ENCODE results near the gene TECPR1.

The TECPR1 gene

DNA sequence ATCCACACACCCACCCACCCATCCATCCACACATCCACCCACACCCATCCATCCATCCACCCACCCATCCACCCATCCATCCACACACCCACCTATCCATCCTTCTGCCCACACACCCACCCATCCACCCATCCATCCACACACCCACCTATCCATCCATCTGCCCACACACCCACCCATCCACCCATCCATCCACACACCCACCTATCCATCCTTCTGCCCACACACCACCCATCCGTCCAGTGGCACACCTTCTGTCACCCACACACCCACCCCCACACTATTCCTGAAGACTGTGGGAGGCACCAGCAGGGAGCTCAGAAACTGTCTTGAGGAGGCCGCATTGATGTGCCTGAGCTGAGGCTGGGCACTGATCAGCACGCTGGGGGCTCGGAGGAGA is 9.1 kb downstream of the TECPR1 start:
- DNase-seq: no peak

DNA sequence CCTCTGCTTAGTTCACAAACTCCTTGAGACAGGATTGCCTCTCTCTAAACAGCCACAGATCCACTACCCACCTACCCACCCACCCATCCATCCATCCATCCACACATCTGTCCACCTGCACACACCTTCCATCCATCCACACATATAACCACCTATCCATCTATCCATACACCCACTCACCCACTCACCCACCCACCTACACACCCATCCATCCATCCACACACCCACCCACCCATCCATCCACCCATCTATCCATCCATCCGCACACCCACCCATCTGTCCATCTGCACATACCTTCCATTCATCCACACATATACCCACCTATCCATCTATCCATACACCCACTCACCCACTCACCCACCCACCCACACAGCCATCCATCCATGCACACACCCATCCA is 9.7 kb downstream of the TECPR1 start:
- DNase-seq: no peak

DNA sequence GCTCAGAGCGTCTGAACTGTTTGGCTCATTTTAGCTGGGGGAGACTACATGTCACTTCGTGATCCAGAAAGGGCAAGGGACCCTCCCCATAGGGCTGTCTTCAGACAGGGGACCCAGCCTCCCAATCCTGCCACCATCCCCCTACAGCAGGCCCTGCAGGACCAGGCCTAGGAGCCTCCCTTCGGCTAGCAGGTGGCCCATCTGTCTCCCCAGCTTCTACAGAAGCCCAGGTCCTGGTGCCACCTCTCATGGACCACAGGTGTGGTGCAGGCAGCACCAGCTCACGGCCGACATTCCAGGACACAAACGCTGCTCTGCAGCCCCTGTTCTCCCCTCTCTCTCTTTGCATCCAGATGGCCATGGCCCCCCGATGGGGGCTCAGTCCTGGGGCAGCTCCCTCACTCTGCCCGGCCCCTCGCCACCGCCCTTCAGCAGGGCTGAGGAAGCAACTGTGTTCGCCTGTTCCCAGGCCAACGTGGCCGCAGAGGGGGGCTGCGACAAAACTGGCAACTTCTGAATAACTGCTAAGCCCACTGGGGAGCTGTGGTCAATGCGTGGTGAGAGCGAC is 10.3 kb downstream of the TECPR1 start:
- no peak for DNase-seq

DNA sequence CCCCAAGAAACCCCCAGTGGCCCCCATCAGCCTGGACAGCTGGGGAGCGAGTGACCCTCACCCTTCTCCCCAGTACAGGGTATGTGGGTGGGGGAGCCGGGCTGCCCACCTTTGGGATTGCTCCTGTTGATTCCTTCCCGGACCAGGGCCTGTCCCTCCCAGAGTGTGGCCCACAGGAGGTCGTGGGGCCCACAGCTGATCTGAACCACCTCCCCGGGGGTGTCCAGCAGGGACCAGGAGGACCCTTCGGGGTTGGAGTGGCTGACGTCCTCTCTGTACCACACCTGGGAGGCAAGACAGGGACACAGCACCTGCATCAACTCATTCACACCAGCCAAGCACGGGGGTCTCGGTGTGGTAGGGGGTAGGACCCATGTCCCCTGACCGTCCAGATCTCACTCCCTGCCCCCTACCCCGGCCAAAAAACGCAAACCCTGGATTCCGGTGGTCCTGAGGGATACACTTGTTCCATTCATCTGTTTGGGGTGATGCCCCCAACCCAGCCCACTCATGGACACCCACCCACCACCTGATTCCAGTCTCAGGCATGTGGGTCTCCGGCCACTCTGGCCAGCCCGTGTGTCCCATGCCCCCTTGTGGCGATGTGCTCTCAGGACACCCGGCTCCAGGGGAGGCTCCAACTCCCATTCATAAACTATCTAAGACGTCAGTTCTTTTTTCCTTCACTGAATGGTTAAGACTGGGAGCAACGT is 10.9 kb downstream of the TECPR1 start:
- peak; percentile 35 for DNase-seq

DNA sequence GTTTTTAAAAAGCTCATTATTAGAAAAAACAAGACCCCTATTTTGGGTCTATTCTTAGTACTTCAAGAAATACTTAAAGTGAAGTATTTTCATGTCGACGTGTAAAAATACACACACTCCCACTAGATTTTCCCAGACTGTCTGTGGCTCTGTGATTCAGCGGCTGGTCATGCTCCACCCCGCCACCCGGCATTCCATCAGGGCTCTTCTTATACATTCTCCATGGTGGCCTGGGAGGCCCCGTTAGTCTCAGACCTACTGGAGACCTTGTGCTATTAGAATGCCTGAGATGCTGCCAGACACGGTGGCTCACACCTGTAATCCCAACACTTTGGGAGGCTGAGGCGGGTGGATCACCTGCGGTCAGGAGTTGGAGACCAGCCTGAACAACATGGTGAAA is 13.1 kb downstream of the TECPR1 start:
- peak; percentile 74 for DNase-seq

DNA sequence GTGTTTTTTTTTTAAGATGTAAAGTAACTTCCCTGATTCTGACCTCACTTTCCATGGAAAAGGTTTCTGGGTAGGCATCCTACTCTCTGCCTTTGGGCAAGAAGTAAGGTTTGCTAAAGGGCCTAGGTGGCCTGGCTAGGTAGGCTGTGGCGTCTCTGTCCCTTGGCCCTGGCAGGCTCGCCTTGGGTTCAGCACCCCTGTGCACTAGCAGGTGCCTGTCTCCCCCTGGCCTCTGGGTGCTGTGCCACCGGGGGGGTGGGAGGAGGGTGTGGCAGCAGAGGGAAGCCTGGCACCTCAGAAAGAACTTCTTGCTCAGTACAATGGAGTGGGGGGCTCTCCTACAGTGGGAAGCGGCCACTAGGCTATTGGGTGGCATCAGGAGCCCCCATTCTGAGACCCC is 14.0 kb downstream of the TECPR1 start:
- no peak for DNase-seq

DNA sequence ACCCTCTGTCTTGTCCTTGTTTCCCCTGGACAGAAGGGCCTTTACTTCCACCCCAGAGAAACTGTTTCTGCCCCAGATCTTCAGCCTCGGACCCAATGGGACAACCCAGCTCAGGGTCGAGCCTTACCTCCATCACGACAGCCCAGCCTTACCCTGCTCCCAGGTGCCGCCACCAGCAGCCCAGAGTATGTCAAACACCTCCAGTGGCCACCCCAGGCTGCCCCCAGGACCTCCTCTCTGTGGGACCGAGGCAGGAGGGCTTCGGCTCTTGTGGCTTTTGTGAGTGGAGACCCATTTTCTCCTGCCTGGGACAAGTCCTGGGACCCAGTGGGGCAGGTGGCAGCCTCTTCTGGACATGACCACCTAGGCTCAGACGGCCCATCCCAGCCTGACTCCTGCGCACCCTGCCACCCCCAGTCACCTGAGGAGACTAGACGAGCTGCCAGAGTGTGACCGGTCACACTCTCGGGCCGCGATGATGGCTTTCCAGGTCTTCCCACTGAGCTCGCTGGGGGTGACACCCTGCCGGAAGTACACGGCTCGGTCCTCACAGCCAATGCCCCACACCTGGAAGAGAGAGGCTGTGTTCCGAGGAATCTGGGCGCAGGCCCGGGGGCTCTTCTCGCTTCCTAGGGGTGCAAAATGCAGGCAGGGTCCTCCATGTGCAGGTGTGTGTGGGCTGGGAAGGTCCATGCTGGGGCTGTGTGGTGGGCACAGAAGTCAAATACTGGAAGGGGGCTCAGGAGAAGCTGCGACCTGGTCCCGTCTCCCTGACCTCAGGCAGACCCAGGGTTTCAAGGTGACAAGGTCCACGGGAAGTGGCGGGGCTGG is 15.5 kb downstream of the TECPR1 start:
- no peak for DNase-seq

DNA sequence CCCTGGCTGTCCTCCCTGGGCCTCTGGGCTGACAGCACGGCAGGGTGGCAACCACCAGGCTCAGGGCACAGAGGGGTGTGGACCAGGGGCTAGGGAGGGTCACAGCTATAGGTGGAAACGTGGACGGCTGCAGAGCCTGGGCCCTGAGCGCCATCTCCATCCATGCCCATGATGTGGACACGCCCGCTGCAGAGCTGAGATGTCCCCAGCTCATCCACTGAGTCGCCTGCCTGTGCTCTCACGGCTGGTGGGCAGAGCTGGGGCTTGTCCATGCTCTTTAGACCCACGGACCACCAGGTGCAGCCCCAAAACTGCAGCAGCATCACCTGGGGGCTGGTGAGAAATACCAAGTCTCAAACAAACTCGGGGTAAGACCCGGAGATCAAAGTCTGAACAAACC is 16.1 kb downstream of the TECPR1 start:
- DNase-seq: no peak

DNA sequence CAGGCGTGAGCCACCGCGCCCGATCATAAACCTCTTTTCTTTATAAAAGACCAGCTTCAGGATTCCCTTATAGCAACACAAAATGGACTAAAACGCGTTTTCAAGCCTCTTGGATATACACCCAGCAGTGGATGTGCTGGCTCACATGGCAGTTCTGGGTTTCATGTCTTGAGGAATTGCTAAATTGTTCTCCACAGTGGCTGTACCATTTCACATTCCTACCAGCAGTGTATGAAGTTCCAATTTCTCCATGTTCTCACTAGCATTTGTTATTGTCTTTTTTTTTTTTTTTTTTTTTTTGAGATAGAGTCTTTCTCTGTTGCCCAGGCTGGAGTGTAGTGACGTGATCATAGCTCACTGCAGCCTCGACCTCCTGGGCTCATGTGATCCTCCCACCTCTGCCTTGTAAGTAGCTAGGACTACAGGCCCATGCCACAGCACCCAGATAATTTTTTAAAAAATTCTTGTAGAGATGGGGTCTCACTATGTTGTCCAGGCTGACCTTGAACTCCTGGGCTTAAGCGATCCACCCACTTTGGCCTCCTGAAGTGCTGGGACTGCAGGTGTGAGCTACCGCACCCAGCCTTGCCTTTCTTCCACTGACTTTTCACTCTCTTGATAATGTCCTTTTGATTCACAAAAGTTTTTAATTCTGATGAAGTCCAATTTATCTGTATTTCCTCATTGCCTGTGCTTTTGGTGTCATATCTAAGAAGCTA is 17.4 kb downstream of the TECPR1 start:
- DNase-seq: peak; percentile 19

DNA sequence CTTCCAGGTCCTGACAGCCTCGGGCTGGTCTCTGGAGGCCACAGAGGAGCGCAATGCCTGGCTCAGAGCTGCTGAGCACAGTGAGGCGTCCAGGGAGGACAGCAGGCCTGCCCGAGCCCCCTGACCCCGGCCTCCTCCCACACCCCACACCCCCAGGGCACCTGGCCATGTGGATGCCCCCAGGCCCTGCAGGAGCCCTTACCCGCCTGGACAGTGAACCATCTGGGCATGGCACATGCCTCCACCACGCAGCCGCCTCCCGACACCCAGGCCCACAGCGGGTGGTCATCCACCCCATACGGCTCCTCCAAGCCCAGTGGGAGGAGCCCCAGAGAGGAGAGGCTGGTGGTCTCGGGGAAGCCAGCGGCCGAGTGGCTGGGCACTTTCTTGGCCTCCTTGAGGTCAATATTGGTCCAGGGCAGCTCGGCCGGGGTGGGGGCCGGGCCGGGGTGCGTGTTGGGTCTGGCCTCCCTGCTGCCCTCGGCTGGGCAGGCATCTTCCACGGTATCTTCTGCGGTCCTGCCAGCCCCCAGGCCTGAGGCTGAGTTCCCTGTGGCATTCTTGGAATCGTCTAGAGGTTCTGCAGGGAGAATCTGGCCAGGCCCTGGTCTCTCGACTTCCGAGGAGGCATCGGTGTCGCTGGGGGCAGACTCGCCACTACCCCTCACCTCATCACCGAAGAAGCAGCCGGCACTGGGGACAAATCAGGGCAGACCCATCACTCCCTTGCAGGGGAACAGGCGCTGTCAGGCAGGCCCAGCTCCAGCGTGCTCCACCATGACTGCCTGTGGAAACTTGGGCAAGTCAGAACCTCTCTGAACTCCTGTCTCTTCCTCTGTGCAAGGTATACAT is 18.6 kb downstream of the TECPR1 start:
- DNase-seq: no peak

DNA sequence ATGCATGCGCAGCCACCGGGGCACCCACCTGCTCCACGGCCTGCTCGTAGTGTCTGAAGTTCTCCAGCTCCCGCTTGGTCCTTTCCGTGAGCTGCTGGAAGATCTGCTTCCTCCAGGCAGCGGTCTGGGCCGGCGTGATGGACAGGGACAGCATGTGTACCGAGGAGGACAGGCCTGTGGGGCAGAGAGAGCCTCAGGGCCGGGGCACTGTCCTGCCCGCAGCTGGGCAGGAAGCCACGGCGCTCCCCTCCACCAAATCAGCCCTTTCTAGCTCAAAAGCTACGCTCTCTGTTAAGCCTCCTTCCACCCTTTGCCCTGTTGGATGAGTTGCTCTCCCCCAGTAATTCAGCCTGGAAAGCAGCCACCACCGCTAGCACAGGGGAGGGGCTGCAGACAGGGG is 19.2 kb downstream of the TECPR1 start:
- no peak for DNase-seq

DNA sequence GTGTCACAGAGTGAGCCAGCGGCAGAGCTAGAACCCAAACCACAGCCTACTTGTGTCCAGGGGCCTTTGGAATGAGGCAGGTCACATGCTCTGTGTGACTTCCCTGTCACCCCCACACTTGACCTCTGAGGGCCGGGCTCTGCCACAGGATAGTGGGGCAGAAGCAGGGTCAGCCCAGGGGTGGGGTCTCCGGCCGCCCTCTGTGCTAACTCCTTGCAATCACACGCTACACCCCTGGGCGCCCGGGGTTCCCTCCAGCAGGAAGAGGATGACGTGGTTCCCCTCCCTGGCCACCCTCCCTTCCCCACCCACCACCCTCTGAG is 19.8 kb downstream of the TECPR1 start:
- no peak for DNase-seq

DNA sequence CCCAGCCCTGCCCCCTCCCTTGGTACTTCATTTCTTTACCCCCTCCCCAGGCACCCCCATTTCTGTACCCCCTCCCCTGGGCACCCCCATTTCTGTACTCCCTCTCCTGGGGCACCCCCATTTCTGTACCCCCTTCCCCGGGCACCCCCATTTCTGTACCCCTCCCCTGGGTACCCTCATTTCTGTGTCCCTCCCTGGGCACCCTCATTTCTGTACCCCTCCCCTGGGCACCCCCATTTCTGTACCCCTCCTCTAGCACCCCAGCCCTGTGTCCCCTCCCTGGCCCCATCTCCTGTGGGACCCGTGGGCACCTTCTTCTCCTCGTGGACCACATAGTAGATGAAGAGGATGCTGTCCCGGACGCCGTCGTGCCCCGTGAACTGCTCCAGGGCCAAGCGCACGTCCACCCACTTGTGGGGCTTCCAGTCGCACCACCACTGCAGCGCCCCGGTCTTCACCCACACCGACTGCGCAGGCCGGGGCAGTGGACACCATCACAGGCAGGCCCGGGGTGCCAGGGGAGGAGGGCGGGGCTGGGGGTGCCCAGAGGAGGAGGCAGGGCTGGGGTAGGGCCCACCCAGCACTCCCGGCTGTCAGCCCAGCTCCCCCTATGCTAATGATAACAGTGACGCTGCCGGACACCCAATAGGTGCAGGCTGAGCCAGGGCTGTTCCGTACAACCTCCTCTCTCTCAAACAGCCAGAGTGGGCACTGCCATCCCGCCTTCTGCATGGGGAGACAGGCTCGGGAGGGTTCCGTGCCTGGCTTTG is 20.4 kb downstream of the TECPR1 start:
- no peak for DNase-seq

DNA sequence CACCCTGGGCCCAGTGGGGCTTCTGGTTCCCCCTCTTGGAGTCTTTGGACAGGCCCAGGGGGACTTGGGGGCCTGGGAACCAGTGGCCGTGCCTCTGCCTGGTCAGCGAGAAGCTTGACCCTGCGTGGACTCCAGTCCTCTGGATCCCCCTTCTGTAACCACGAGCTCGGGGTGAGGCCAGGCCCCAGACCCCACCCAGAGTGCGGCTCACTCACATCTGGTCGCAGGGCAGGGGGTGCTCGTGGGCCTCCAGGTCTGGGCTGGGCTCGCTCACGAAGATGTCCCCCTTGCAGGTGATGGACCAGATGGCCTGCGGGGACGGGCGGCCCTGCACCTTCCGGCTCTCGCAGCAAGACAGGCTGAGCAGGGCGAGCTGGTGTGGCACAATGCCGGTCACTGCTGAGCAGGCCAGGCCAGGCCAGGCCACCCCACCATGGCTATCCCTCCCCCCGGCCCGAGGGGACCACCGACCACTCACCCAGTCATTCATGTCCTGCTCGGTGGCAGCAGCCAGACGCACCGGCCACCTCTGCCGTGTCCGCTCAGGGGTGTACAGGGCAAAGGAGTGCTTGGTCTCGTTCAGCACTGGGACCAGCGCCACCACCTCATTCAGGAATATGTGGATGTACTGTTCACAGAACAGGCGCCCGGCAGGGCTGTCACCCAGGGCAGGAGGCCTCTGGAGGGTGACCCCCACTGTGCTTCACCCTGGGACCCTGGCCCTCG is 21.1 kb downstream of the TECPR1 start:
- no peak for DNase-seq

DNA sequence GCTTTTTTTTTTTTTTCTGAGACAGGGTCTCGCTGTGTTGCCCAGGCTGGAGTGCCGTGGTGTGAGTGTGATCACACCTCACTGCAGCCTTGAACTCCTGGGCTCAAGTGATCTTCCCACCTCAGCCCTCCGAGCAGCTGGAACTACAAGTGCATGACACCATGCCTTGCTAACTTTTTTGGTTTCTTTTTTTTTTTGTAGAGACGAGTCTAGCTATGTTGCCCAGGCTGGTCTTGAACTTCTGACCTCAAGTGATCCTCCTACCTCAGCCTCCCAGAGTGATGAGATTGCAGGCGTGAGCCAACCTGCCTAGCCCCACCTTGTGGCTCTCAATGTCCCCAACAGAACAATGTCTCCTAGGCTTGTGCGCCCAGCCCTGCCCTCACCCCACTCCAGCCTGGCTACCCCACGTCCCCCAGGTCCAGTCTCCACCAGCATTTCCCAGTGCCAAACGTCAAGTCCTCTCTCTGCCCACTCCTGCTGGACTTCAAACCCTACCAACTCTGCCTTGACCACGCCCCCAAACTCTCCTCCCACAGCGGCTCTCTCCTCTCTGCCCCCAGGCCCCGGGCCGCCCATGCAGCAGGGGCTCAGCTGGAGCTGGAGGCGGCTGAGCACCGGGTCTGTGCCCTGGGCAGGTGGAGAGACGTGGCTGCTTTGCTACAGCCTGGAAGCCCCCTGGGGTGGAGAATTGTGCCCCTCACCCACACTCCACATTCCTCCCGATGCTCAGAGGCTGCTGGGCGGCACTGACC is 21.9 kb downstream of the TECPR1 start:
- DNase-seq: no peak

DNA sequence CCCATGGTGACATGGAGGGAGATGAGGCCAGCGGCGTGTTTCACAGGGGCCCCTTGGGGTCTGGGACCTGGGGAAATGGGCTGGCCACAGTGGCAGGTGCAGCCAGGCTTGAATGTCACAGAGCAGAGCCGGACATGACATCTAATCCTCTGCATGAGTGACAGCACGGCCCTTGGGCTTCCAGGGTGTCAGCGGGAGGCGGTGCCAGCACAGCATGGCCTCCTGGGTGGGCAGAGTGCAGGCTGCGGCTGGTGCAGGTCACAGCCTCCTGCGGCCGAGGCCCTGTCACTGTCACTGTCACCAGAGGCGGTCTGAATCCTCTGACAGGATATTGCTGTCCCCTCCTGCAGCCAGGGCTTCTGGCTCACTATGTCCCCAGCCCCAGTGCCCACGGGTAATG is 22.6 kb downstream of the TECPR1 start:
- DNase-seq: no peak

DNA sequence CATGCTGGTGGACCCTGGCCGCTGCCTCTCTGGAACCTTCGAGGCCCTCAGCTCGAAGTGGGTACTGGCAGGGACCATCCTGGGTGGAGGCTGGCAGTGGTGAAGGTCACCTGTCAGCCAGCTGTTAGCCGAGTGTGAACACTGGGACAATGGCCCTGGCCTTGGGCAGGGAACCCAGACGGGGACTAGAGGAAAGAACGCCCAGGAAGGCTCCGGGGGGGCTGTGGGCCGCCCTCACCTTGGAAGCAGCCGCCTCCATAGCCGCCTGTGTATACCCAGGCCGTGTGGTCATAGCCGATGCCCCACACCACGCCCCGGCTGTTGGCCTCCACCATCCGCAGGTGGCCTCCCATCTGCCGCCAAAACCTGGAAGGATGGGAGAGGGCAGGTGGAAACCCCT is 23.2 kb downstream of the TECPR1 start:
- no peak for DNase-seq

DNA sequence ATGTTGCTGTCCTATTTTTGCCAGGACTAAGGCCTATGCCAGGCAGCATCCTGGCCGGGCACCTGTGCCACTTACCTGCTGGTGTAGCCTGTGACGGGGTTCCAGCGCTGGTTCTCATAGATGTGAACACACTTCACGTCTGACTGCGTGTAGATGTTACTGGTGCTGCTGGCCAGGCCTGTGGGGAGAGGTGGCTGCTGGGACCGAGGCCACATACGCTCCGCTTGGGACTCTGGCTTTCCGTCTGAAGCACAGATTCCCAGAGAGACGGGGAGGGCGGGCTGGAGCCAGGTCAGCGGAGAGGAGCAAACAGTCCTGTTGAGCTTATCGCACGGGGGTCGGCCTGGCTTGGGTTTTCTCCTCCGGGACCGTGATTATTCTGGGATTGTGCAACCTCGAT is 24.1 kb downstream of the TECPR1 start:
- DNase-seq: no peak

DNA sequence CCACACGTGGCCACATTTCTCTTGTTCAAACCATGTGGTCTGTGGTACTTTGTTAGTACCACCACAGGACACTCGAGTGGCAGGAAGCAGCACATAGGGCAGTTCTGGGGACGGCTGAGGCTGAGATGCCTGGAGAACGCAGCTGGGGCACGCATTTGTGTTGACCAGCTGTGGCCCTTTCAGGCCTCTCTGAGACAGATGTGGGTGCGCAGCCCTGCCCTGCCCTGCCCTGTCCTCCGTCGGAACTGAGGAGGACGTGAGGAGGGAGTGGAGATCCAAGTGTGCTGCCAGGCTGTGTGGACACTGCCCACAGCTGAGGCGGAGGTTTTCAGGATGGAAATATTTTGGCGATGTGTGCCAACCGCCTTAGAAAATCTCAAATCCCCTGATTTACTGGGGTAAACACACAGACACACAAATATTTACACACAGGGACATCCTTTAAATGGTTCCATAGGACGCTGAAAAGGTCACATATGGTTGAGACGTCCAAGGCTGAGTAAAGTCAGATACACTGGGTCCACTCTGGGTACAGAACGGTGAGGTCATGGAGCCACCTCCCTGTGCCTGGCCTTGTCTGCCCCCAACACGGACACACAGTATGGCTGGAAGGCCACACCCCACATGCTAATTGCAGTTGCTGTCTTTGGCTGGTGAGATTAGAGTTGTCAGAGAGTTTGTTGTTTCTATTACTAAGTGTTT is 26.0 kb downstream of the TECPR1 start:
- no peak for DNase-seq

Measured in fibroblast of skin of back (primary cell).